CD4-positive, alpha-beta T cell (primary cell): ENCODE measurements around the gene TMEM25. TPM values are rescaled to one million over a fixed set of nuclear protein-coding genes. Genes with fewer than 3 reads are reported as not detected.

Experiments used
- ATAC-seq: fragments of 200-7000 bp; cut with Tn5 transposase; one replicate; pipeline ENCODE4 v1.10.0; 2022; ENCODE audit warnings: mild to moderate bottlenecking; ENCODE audit not compliant: poor library complexity
- CTCF ChIA-PET: fragments of 350-600 bp; sonication (Branson Sonifier 250); formaldehyde crosslinking; loops from one replicate; lab custom pipeline; 2021; ENCODE audit warnings: antibody characterized with exemption, inconsistent platforms; lab: Charles Lee
- POLR2A ChIA-PET: fragments of 350-600 bp; sonication (Branson Sonifier 250); formaldehyde crosslinking; loops from one replicate; lab custom pipeline; 2021; ENCODE audit warnings: antibody characterized with exemption, inconsistent platforms; lab: Charles Lee
- DNase-seq, 14 experiments: peaks; one replicate each; pipeline ENCODE4 v3.0.0-alpha.2; 2013 to 2020; ENCODE audit warnings: mixed read lengths in 2 of 14
- H3K27ac ChIP-seq, 2 donors: one replicate each; pipeline versions ENCODE4 v1.5.1 to v1.7.0; 2013; ENCODE audit warnings: low read length in 2 of 2, low read depth in 1 of 2, mild to moderate bottlenecking in 1 of 2
- H3K27me3 ChIP-seq, 2 experiments: 1 replicate in 1 of 2; 2 replicates in 1 of 2; pipeline versions ENCODE4 v1.6.1 to v1.7.0; 2013; ENCODE audit warnings: low read length in 2 of 2, control low read depth in 1 of 2, mild to moderate bottlenecking in 1 of 2, moderate library complexity in 1 of 2; ENCODE audit not compliant: insufficient read depth in 2 of 2, control insufficient read depth in 1 of 2
- H3K36me3 ChIP-seq: one replicate; pipeline ENCODE4 v1.6.1; 2013; ENCODE audit warnings: low read length, control low read depth; ENCODE audit not compliant: insufficient read depth
- H3K4me1 ChIP-seq: one replicate; pipeline ENCODE4 v1.6.1; 2013; ENCODE audit warnings: low read length, control low read depth; ENCODE audit not compliant: insufficient read depth
- H3K4me3 ChIP-seq: one replicate; pipeline ENCODE4 v1.5.1; 2013; ENCODE audit warnings: mild to moderate bottlenecking, low read length, moderate library complexity
- H3K9me3 ChIP-seq, 2 experiments: 1 replicate in 1 of 2; 2 replicates in 1 of 2; pipeline versions ENCODE4 v1.6.1 to v1.7.0; 2013; ENCODE audit warnings: low read length in 2 of 2, mild to moderate bottlenecking in 2 of 2, control low read depth in 1 of 2, moderate library complexity in 1 of 2; ENCODE audit not compliant: control insufficient read depth in 1 of 2, insufficient read depth in 1 of 2
- H3K27ac Mint-ChIP-seq: one replicate; pipeline ENCODE4 v1.8.0; 2020; ENCODE audit warnings: mixed read lengths
- H3K27me3 Mint-ChIP-seq: one replicate; pipeline ENCODE4 v1.8.0; 2021; ENCODE audit warnings: mixed read lengths
- H3K36me3 Mint-ChIP-seq: one replicate; pipeline ENCODE4 v1.8.0; 2021; ENCODE audit warnings: low read depth, mixed read lengths
- H3K4me1 Mint-ChIP-seq: one replicate; pipeline ENCODE4 v1.8.0; 2021; ENCODE audit warnings: low read depth, mixed read lengths
- H3K4me3 Mint-ChIP-seq: one replicate; pipeline ENCODE4 v1.8.0; 2020; ENCODE audit warnings: mild to moderate bottlenecking, mixed read lengths
- H3K9me3 Mint-ChIP-seq: one replicate; pipeline ENCODE4 v1.8.0; 2020; ENCODE audit warnings: mixed read lengths
- intact Hi-C, 2 experiments: fragments of 100-400 bp; cut with DNase I in 1 of 2; cut with micrococcal nuclease in 1 of 2; formaldehyde crosslinking; loops; one replicate each; pipeline versions ENCODE4 v1.15.1 to v1.9.0; 2023 to 2025; cut with DNase I, micrococcal nuclease
- total RNA-seq, 174 experiments: library from RNA in 2 of 174; stranded (reverse) in 2 of 174; gene quantifications; one replicate each; pipeline ENCODE4 v1.2.3 and lab custom pipeline; 2021 to 2026
- TF ChIP-seq, protein P1 (sequence below): fragments of 200-600 bp; IDR thresholded peaks from one replicate; pipeline ENCODE4 v1.8.0; 2022; ENCODE audit warnings: antibody characterized with exemption, mild to moderate bottlenecking

Gene TMEM25
- total RNA-seq, 2 experiments from 2014 or later = 18.3 to 18.5 TPM

DNA sequence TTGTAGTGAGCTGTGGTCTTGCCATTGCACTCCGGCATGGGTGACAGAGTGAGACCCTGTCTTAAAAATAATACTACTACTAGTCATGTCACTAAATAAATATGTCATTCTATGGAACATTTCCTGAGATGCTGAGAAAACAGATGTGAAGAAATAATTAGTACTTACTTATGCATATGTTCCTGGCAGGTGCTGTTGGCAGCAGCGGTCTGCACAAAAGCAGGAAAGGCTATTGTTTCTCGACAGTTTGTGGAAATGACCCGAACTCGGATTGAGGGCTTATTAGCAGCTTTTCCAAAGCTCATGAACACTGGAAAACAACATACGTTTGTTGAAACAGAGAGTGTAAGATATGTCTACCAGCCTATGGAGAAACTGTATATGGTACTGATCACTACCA is 50.1 kb downstream of the TMEM25 start:
- intact Hi-C loops = no loop called here
- DNase-seq (no peak), ATAC-seq (no peak)
- Histone ChIP-seq H3K27me3 (no peaks in the 10 kb centered on the region), H3K4me1 (peaks cover 13% of the 10 kb centered on the region), H3K4me3 (no peak overlapping the region), H3K9me3 (no peaks in the 10 kb centered on the region), H3K27ac (no peak overlapping the region), H3K36me3 (peaks cover 56% of the 10 kb centered on the region)
- H3K27ac Mint-ChIP-seq = no peak overlapping the region
- peaks cover 37% of the 10 kb centered on the region for H3K4me1 Mint-ChIP-seq
- H3K27me3 Mint-ChIP-seq = no peaks in the 10 kb centered on the region
- H3K36me3 Mint-ChIP-seq = peaks cover 73% of the 10 kb centered on the region
- no peak overlapping the region for H3K4me3 Mint-ChIP-seq
- no peaks in the 10 kb centered on the region for H3K9me3 Mint-ChIP-seq
- POLR2A ChIA-PET = no interaction called here
- TF ChIP-seq, protein P1, sequence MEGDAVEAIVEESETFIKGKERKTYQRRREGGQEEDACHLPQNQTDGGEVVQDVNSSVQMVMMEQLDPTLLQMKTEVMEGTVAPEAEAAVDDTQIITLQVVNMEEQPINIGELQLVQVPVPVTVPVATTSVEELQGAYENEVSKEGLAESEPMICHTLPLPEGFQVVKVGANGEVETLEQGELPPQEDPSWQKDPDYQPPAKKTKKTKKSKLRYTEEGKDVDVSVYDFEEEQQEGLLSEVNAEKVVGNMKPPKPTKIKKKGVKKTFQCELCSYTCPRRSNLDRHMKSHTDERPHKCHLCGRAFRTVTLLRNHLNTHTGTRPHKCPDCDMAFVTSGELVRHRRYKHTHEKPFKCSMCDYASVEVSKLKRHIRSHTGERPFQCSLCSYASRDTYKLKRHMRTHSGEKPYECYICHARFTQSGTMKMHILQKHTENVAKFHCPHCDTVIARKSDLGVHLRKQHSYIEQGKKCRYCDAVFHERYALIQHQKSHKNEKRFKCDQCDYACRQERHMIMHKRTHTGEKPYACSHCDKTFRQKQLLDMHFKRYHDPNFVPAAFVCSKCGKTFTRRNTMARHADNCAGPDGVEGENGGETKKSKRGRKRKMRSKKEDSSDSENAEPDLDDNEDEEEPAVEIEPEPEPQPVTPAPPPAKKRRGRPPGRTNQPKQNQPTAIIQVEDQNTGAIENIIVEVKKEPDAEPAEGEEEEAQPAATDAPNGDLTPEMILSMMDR = no peak
- CTCF ChIA-PET = no interaction called here

Other genes starting within 250 kb of the TMEM25 start
- 100 to 1,000 TPM; 483 to 515 TPM for gene CD3E, start 226.5 kb upstream of the TMEM25 start, total RNA-seq
- 100 to 1,000 TPM; 265 to 274 TPM for gene CD3D, start 188.5 kb upstream of the TMEM25 start, total RNA-seq
- 100 to 1,000 TPM; 102 to 109 TPM for gene CD3G, start 186.8 kb upstream of the TMEM25 start, total RNA-seq
- 10 to 100 TPM; 40.1 to 43.0 TPM for gene UBE4A, start 171.6 kb upstream of the TMEM25 start, total RNA-seq
- gene ATP5MG, start 129.6 kb upstream of the TMEM25 start, total RNA-seq = 100 to 1,000 TPM; 147 to 153 TPM
- 100 to 1,000 TPM; 135 to 140 TPM for gene KMT2A, start 94.7 kb upstream of the TMEM25 start, total RNA-seq
- gene TTC36, start 3.7 kb upstream of the TMEM25 start, total RNA-seq = under 1 TPM; 0.30 to 0.56 TPM
- gene IFT46, start 34.7 kb downstream of the TMEM25 start, total RNA-seq = 1 to 10 TPM; 4.9 to 6.3 TPM
- gene ARCN1, start 41.2 kb downstream of the TMEM25 start, total RNA-seq = 10 to 100 TPM; 73.7 to 78.6 TPM
- 1 to 10 TPM; 1.8 to 2.3 TPM for gene PHLDB1, start 76.4 kb downstream of the TMEM25 start, total RNA-seq
- gene TREH, start 148.5 kb downstream of the TMEM25 start, total RNA-seq = not detected